H1 (cell line): ENCODE results near the gene RUVBL2. TPM values are rescaled to one million over a fixed set of nuclear protein-coding genes. Genes with fewer than 3 reads are reported as not detected.

Source experiments
- ATF3 ChIP-seq: IDR thresholded peaks from 2 replicates; pipeline ENCODE4 v1.6.1; 2011; ENCODE audit warnings: low read depth, mild to moderate bottlenecking, low read length; ENCODE audit not compliant: insufficient read depth
- BRCA1 ChIP-seq: IDR thresholded peaks from 2 replicates; pipeline ENCODE4 v1.6.1; 2012; ENCODE audit warnings: low read depth, low read length, improper control_type of control experiment
- CEBPB ChIP-seq: IDR thresholded peaks from 2 replicates; pipeline ENCODE4 v1.6.1; 2012; ENCODE audit warnings: low read depth, low read length
- CHD1 ChIP-seq: IDR thresholded peaks from 2 replicates; pipeline ENCODE4 v1.6.1; 2012; ENCODE audit warnings: low read depth, low read length, improper control_type of control experiment
- CTBP2 ChIP-seq: IDR thresholded peaks from 2 replicates; pipeline ENCODE4 v1.7.0; 2011; ENCODE audit warnings: borderline replicate concordance, mild to moderate bottlenecking, moderate library complexity, mixed read lengths, low read length; ENCODE audit not compliant: insufficient read depth, insufficient read length
- EGR1 ChIP-seq: IDR thresholded peaks from 2 replicates; pipeline ENCODE4 v1.6.1; 2011; ENCODE audit warnings: low read depth, low read length, borderline replicate concordance
- EP300 ChIP-seq, 2 experiments: IDR thresholded peaks; 1 replicate in 1 of 2; 2 replicates in 1 of 2; pipeline ENCODE4 v1.6.1; 2011 to 2012; ENCODE audit warnings: low read depth in 2 of 2, low read length in 2 of 2, mild to moderate bottlenecking in 2 of 2, borderline replicate concordance in 1 of 2, inconsistent platforms in 1 of 2, moderate library complexity in 1 of 2
- EZH2 ChIP-seq: fragments of 200-600 bp; sonication (generic); IDR thresholded peaks from 2 replicates; pipeline ENCODE4 v1.7.1; 2012; ENCODE audit warnings: low read depth, mild to moderate bottlenecking, moderate library complexity, low read length, inconsistent platforms; ENCODE audit not compliant: severe bottlenecking
- JUND ChIP-seq: IDR thresholded peaks from 2 replicates; pipeline ENCODE4 v1.6.1; 2011; ENCODE audit warnings: mild to moderate bottlenecking, improper control_type of control experiment, low read length
- KDM1A ChIP-seq: fragments of 200-600, 300-600 bp; sonication (generic); IDR thresholded peaks from 2 replicates; pipeline ENCODE4 v1.7.1; 2016; ENCODE audit warnings: mild to moderate bottlenecking, low read length, borderline replicate concordance
- KDM4A ChIP-seq: IDR thresholded peaks from one replicate; pipeline ENCODE4 v1.7.1; 2012; ENCODE audit warnings: low read depth, mild to moderate bottlenecking, moderate library complexity, low read length, inconsistent platforms; ENCODE audit not compliant: severe bottlenecking
- NRF1 ChIP-seq: IDR thresholded peaks from 2 replicates; pipeline ENCODE4 v1.6.1; 2011; ENCODE audit warnings: mild to moderate bottlenecking, low read depth, low read length, improper control_type of control experiment
- PHF8 ChIP-seq: fragments of 200-600 bp; sonication (generic); conservative IDR thresholded peaks from 2 replicates; pipeline ENCODE4 v1.7.1; 2012; ENCODE audit warnings: low read depth, mild to moderate bottlenecking, inconsistent platforms, low read length, moderate library complexity
- RAD21 ChIP-seq, 2 experiments: IDR thresholded peaks in 1 of 2; conservative IDR thresholded peaks in 1 of 2; 2 replicates each; pipeline ENCODE4 v1.6.1; 2011; ENCODE audit warnings: low read depth in 2 of 2, low read length in 2 of 2, improper control_type of control experiment in 1 of 2, inconsistent platforms in 1 of 2, mild to moderate bottlenecking in 1 of 2, moderate library complexity in 1 of 2
- RXRA ChIP-seq: IDR thresholded peaks from 2 replicates; pipeline ENCODE4 v1.6.1; 2011; ENCODE audit warnings: low read depth, mild to moderate bottlenecking, low read length, moderate library complexity; ENCODE audit not compliant: insufficient read depth
- SAP30 ChIP-seq: fragments of 300-600 bp; sonication (generic); IDR thresholded peaks from 2 replicates; pipeline ENCODE4 v1.7.1; 2012; ENCODE audit warnings: low read length, moderate library complexity, mild to moderate bottlenecking, inconsistent platforms; ENCODE audit not compliant: insufficient read depth, insufficient replicate concordance
- SP1 ChIP-seq: IDR thresholded peaks from 2 replicates; pipeline ENCODE4 v1.6.1; 2011; ENCODE audit warnings: low read depth, low read length
- SP2 ChIP-seq: IDR thresholded peaks from 2 replicates; pipeline ENCODE4 v1.6.1; 2012; ENCODE audit warnings: mild to moderate bottlenecking, low read length, inconsistent platforms
- TAF1 ChIP-seq: IDR thresholded peaks from 2 replicates; pipeline ENCODE4 v1.6.1; 2011; ENCODE audit warnings: mild to moderate bottlenecking, low read depth, low read length
- TBP ChIP-seq: IDR thresholded peaks from 2 replicates; pipeline ENCODE4 v1.6.1; 2011; ENCODE audit warnings: low read depth, low read length, improper control_type of control experiment
- TCF12 ChIP-seq: IDR thresholded peaks from 2 replicates; pipeline ENCODE4 v1.6.1; 2011; ENCODE audit warnings: low read depth, mild to moderate bottlenecking, low read length
- TEAD4 ChIP-seq: IDR thresholded peaks from 2 replicates; pipeline ENCODE4 v1.6.1; 2012; ENCODE audit warnings: low read depth, low read length, inconsistent platforms, mixed read lengths
- YY1 ChIP-seq: IDR thresholded peaks from 2 replicates; pipeline ENCODE4 v1.6.1; 2011; ENCODE audit warnings: low read depth, mild to moderate bottlenecking, low read length
- polyA plus RNA-seq, 7 experiments: library from polyadenylated mRNA; depleted of rRNA in 3 of 7; stranded (reverse) in 5 of 7; unstranded in 2 of 7; fragments of >200 nt in 5 of 7; fragments of 200-250 nt in 2 of 7; gene quantifications; 1 replicate in 5 of 7; 2 replicates in 1 of 7; 4 replicates in 1 of 7; pipeline versions ENCODE4 v1.2.1 to v1.2.3, GENCODE V29; 2011 to 2013; ENCODE audit warnings: missing spikeins in 2 of 7, mixed read lengths in 2 of 7
- total RNA-seq: library from RNA; stranded (reverse); fragmentation: NEBNext Ultra II Directional; extraction: Animal tissue kit (Norgen Biotek cat#: 25700); gene quantifications from 2 replicates; pipeline ENCODE4 v1.2.1, GENCODE V29; 2021

Gene RUVBL2
- total and polyA plus RNA-seq, 2 of the 8 experiments (the other 6 are each of a cell fraction or from before 2014, with no cell fraction given): 152 to 247 TPM

GRCh38 chr19:48965040-48965805 lies 28.5 kb upstream of the RUVBL2 start, which contains the start of gene FTL (continued):
- peak; percentile 66 for TF ChIP-seq PHF8
- TF ChIP-seq RAD21 (IDR thresholded peaks at IDR 0.05 in 1 of 2, conservative IDR thresholded peaks at IDR 0.05 in 1 of 2; ENCODE audit: low read depth in 2 of 2, low read length in 2 of 2): no peak
- TF ChIP-seq CEBPB: no peak
- no peak for TF ChIP-seq EGR1
- TF ChIP-seq EZH2: no peak
- TF ChIP-seq CTBP2: no peak
- TF ChIP-seq RXRA: no peak
- TF ChIP-seq NRF1: no peak
- 0 out of 2 replicates have a peak, but pooled peaks have one; percentile 20 for TF ChIP-seq SP2
- TF ChIP-seq TBP: peak; percentile 96
- peak; percentile 66 for TF ChIP-seq SP1
- TF ChIP-seq BRCA1: no peak
- no peak for TF ChIP-seq EP300 (IDR thresholded peaks at IDR 0.05; ENCODE audit: borderline replicate concordance in 1 of 2, low read depth in 2 of 2, low read length in 2 of 2)
- no peak for TF ChIP-seq YY1
- TF ChIP-seq JUND: no peak
- no peak for TF ChIP-seq KDM4A
- no peak for TF ChIP-seq TEAD4
- TF ChIP-seq SAP30: peak; percentile 79
- TF ChIP-seq ATF3: no peak
- no peak for TF ChIP-seq CHD1
- TF ChIP-seq KDM1A: no peak
- TF ChIP-seq TCF12: no peak
- peak; percentile 98 for TF ChIP-seq TAF1
